Embryonic facial prominence (tissue), 1 donor: ENCODE results near the gene DYNLRB2.

Experiments used
- DNase-seq: peaks from one replicate; pipeline ENCODE4 v3.0.0-alpha.2; 2016; ENCODE audit errors: extremely low spot score

The DYNLRB2 gene

DNA sequence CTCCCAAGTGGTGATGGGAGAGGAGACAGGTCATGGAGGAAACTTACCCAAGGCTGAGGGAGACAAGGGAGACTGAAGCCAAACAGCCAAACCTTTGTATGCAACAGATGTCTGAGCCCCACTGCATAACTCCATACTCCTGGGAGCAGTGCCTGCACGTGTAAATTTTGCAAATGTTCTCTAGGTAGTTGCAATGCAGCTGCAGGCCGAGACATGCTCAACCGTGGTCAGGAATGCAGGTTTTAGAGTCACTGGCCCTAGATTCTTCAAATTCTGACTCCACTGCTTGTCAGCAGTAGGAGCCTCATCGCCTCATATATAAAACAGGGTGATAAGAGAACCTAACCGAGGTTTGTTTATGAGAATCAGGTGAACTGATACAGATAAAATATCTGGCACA lies 11.5 kb downstream of the DYNLRB2 start:
- no peak for DNase-seq

DNA sequence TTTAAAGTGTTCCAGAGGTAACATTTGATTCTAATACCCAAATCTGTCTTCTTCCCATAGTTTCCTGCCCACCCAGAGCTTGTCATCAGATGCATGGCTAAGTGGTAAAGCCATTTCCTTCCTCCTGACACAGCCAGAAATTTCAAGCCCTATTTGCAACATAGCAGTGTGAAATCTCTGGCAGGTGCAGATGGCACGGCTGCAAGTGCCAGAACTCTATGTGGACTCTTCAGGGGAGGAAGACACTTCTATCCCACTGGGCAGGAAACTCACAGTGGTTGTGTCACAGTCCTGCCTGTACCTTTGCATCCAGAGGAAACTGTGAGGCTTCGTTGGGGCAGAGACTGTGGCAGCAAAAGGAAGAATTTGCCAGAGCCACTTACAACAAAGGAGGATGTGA lies 13.2 kb downstream of the DYNLRB2 start:
- no peak for DNase-seq

GRCh38 chr16:80556481-80556880 lies 15.7 kb downstream of the DYNLRB2 start:
- DNase-seq, result no peak

- no peak for DNase-seq
Observed at GRCh38 chr16:80557037-80557436, 16.2 kb downstream of the DYNLRB2 start.

DNA sequence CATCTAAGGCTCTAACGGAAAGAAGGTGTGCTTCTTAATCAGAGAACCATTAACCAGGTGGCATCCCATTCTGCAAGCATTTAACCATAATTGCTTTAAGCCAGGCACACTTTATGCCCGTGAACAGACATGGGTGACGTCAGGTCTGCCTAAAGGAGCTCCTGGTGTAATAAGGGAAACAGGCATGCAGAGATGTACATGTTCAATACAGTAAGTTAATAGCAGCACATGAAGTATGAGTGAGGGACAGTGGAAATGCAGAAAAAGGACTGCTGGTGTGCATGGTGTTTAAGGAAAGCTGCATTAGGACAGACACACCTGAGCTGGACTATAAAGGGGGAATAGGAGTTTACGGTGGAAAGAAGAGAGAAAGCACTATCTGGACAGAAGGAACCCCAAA lies 18.6 kb downstream of the DYNLRB2 start:
- no peak for DNase-seq

DNA sequence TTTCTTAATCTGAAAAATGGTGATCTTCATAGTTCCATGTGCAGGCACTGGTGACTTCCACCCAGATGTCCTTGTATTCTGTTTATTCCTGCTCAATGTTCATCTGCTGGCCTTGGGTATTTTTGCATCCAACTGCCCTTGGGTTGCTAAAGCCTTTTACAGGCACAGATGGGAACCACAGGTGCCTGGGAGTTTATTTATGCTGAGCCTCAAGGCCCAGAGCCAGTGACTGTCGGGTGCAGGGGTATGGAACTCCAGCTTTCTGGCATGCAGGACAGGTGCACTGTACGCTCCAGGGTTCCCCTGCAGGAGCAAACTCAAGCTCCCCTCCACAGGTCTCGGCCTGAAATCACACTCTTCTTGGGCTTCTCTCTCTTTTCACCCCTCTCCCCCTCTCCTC lies 22.3 kb downstream of the DYNLRB2 start:
- DNase-seq, result no peak

GRCh38 chr16:80564394-80564793 lies 23.6 kb downstream of the DYNLRB2 start:
- DNase-seq, result no peak

DNA sequence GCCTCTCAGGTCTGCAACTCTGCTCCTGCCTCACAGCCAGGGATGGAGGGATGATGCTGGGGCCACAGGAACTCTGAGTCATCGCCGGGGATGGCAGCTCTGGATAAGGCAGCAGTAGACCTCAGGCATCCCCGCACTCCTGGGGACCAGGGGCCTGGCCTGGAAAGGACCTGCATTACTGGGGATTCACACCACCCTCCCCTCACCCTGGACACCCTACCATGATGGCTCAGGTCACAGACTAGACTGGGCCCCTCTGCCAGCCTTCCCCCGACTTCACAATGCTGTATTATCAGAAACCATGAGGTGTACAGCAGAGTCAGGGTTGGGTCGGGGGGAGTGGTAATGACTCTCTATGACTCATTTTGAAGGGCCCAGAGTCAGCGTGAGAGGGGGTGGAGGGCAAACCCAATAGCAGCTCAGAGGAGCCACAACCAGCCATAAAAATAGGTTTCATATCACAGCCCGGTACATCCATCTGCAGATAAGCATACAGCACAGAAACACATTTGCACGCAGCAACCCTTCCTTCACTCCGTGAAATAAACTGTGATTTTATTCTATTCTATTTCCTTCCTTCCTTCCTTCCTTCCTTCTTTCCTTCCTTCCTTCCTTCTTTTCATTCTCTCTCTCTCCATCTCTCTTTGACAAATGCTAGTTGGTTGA lies 28.8 kb downstream of the DYNLRB2 start:
- no peak for DNase-seq

GRCh38 chr16:80570106-80570478 lies 29.3 kb downstream of the DYNLRB2 start:
- DNase-seq, result no peak

- DNase-seq, result no peak
Observed at GRCh38 chr16:80573700-80574120, 32.9 kb downstream of the DYNLRB2 start.

DNA sequence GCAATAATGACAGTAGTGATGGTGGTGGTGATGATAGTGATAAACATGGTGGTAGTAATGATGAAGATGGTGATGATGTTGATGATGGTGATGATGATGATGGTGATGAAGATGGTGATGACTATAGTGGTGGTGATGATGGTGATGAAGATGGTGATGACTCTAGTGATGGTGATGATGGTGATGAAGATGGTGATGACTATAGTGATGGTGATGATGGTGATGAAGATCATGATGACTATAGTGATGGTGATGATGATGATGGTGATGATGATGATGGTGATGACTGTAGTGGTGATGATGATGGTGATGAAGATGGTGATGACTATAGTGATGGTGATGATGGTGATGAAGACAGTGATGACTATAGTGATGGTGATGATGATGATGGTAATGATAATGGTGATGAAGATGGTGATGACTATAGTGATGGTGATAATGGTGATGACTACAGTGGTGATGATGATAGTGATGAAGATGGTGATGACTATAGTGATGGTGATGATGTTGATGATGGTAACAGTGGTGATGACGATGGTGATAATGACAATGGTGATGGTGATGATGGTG lies 35.6 kb downstream of the DYNLRB2 start:
- no peak for DNase-seq

DNA sequence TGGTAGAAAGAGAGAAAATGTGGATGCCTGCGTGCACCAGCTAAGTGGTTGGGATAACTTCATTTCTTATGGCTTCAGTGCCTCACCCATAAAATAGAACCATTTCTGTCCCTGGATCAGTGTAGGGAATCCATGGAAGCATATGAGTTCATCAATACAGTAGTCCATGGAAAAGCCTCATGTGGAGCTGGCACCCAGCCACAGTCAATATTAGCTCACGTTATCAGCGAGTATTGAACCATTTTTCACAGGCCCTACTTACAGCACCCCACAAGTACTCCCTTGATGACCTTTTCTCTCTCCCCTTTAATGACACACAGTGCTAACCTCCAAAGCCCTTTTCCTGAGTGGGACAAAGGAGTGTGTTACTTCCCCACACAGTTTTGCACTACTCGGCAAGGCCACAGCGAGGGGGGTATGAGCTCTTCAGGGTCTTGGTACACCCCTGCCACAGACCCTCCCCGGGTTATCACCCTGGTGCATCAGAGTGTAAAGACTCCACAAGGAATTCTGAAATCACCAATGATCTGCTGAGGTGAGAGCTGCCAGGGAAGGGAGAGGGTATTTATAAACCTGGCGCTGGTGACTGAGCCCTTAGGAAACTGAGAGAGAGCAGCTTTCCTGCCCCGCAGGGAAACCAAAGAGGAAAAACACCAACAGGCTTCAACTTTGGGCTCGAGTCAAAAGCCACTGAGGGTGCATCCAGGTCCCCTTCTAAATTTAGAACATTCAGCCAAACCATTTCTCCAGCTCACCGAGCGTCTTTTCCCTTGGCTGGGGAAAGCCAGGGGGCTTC lies 36.9 kb downstream of the DYNLRB2 start:
- no peak for DNase-seq

- no peak for DNase-seq
Observed at GRCh38 chr16:80580109-80580832, 39.5 kb downstream of the DYNLRB2 start.

DNA sequence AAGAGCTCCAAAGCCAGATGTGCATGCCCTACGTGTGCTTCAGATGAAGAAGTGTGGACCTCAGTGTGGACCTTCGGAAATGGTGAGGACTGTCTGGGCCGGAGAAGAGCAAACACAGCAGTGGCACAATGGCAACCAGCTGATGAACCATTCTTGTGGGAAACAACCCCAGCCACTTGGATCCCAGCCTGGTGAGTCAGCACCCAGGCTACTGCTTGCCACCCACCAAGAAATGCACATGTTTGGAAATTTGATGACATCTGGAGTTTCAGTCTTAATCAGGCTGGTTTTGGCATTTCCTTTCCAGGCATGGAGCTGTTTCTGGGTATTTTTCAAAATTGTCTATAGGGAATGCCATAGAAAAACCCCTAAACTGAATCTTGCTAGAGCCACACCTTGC lies 42.7 kb downstream of the DYNLRB2 start:
- DNase-seq, result no peak

DNA sequence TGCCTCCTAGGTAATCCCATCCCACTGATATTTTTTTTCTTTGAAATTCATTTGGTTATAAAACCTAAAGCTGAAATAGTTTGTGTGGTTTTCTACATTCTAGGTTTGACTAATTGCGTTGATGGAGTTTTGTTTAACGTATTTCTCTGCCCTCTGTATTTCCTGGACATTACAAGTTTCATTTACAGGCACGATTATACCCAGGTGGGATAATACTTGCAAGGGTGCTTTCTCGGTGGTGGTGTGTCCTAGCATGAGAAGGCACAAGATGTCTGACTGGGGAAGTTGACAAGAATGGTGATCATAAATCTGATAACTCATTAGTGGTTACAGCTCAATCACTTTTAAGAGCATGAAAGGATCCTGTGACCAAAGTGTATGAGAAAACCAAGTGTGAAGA lies 45.0 kb downstream of the DYNLRB2 start:
- no peak for DNase-seq

DNA sequence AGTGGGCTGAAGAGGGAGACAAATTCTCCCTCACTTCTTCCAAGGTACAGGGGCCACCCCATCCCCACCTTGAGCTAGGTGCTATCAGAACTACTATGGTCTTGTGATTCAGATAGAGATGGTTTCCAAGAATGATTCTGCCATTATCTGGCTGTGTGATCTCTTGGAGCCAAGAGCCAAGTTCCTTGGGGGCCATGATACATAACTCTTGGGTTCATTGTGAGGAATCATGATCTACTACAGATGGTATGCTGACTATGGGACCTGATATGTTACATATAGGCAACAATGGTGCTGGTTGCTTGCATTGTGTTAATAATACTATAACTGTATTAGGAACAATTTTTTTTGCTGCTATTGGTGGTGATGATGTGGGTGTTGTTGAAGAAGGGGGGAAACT lies 45.7 kb downstream of the DYNLRB2 start:
- no peak for DNase-seq

DNA sequence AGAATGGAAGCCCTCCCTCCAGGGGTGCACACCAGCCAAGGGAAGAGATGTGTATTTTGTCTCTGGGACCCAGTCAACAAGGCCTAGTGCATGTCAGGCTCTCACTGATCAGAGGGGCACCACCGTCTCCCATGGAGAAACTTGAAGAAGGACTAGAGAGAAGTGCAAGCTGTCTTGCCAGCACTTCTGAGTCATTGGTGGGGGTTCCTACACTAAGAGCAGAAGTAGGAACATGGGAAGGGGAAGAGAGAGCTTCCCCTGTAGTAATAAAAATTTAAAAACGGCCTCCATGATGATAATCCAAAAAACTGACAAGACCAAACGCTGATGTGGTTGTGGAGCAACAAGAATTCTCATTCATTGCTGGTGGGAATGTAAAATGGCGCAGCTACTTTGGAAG lies 46.3 kb downstream of the DYNLRB2 start:
- DNase-seq, result no peak

- no peak for DNase-seq
Observed at GRCh38 chr16:80591071-80591915, 50.5 kb downstream of the DYNLRB2 start.

- DNase-seq, result no peak
Observed at GRCh38 chr16:80592273-80592672, 51.5 kb downstream of the DYNLRB2 start.

DNA sequence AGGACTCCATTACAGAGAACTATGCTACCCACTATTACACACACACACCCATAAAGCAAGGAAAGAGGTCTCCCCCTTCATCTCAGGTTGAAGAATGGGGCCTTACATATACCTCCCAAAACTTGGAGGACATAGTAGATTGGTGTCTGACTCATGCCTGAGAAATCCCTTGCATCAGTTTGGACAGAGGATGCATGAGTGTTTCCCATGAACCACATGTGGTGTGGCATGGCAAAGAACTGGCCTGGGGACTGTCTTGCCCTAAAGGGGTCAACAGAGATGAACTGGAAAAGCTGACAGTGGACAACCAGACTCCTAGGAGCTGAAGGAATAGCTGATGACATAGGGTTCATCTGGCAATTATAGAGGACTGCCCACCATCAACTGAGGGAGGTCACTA lies 54.0 kb downstream of the DYNLRB2 start:
- no peak for DNase-seq

DNA sequence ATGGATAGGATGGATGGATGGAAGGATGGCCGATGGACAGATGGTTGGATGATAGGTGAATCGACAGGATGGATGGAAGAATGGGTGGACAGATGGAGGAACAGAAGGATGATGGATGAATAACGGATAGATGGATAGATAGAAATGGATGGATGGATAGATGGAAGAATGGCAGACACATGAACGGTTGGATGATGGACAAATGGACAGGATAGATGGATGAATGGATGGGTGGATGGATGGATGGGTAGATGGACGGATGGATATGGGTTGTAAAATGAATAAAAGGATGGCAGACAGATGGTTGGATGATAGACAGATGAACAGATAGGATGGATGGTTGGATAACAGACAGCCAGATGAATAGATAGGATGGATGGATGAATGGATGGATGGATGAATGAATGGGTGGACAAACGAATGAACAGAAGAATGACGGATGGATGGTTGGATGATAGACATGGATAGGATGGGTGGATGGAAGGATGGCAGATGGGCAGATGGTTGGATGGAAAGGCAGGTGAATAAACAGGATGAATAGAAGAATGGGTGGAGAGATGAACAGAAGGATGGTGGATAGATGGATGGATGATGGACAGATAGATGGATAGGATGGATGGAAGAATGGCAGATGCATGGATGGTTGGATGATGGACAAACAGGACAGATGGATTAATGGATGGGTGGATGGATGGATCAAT lies 55.9 kb downstream of the DYNLRB2 start:
- DNase-seq, result no peak
